Fibroblast of the aortic adventitia (primary cell): ENCODE measurements around the gene MBD3L5. TPM values are rescaled to one million over a fixed set of nuclear protein-coding genes. Genes with fewer than 3 reads are reported as not detected.
A peak's percentile ranks its signal among the peaks of the same experiment; 100 is the strongest.

Experiments used
- DNase-seq: peaks from one replicate; pipeline ENCODE4 v3.0.0-alpha.2; 2010; ENCODE audit warnings: low read depth
- H3K4me3 ChIP-seq: 2 replicates; pipeline ENCODE4 v1.5.1; 2011; ENCODE audit warnings: low read depth, mild to moderate bottlenecking, control low read depth, low read length, moderate library complexity
- CTCF ChIP-seq: IDR thresholded peaks from 2 replicates; pipeline ENCODE4 v1.5.1; 2011; ENCODE audit warnings: mild to moderate bottlenecking, low read length, control low read depth, inconsistent platforms; ENCODE audit not compliant: insufficient read depth
- total RNA-seq: library from RNA; depleted of rRNA; stranded (reverse); fragments of >200 nt; gene quantifications from 2 replicates; pipeline ENCODE4 v1.2.3, GENCODE V29; 2012; ENCODE audit warnings: low replicate concordance

The MBD3L5 gene
- total RNA-seq, 1 donor = not detected

- DNase-seq = no peak
- H3K4me3 ChIP-seq = no peak overlapping the region
- TF ChIP-seq CTCF = no peak
Observed at GRCh38 chr19:6999933-7000332, 30.4 kb upstream of the MBD3L5 start.

GRCh38 chr19:7000333-7000732, 30.0 kb upstream of the MBD3L5 start:
- no peak overlapping the region for H3K4me3 ChIP-seq
- DNase-seq = no peak
- no peak for TF ChIP-seq CTCF

- no peak for DNase-seq
- no peak overlapping the region for H3K4me3 ChIP-seq
- no peak for TF ChIP-seq CTCF
Observed at GRCh38 chr19:7000816-7001215, 29.6 kb upstream of the MBD3L5 start.

GRCh38 chr19:7004313-7004931, 26.0 kb upstream of the MBD3L5 start:
- peak; percentile 76 for TF ChIP-seq CTCF
- peak; percentile 42 for DNase-seq
- H3K4me3 ChIP-seq = no peak overlapping the region

GRCh38 chr19:7006135-7006704, 24.2 kb upstream of the MBD3L5 start:
- DNase-seq = no peak
- no peak for TF ChIP-seq CTCF
- no peak overlapping the region for H3K4me3 ChIP-seq

GRCh38 chr19:7007859-7008258, 22.5 kb upstream of the MBD3L5 start:
- DNase-seq = no peak
- no peak overlapping the region for H3K4me3 ChIP-seq
- TF ChIP-seq CTCF = no peak
